Heart left ventricle (tissue), 16 donors: ENCODE data around the gene LRRC1. TPM values are rescaled to one million over a fixed set of nuclear protein-coding genes. Genes with fewer than 3 reads are reported as not detected.

Experiments
- ATAC-seq, 4 donors: fragments of 200-7000 bp; cut with Tn5 transposase; one replicate each; pipeline ENCODE4 v1.9.1; 2020 to 2022; ENCODE audit warnings: moderate library complexity in 4 of 4, mild to moderate bottlenecking in 3 of 4, moderate number of reproducible peaks in 1 of 4
- DNase-seq, 5 donors: peaks; one replicate each; pipeline ENCODE4 v3.0.0-alpha.2; 2020
- H3K27ac ChIP-seq, 12 donors: fragments of 200-600 bp; sonication (generic) in 4 of 12; one replicate each; pipeline versions ENCODE4 v1.5.0 to v1.8.0; 2016 to 2022; ENCODE audit warnings: mild to moderate bottlenecking in 2 of 12
- H3K27me3 ChIP-seq, 9 donors: fragments of 200-600 bp; sonication (generic) in 2 of 9; one replicate each; pipeline versions ENCODE4 v1.5.1 to v1.8.0; 2016 to 2022; ENCODE audit warnings: mild to moderate bottlenecking in 3 of 9
- H3K36me3 ChIP-seq, 9 donors: fragments of 200-600 bp; sonication (generic) in 2 of 9; one replicate each; pipeline versions ENCODE4 v1.5.0 to v1.8.0; 2018 to 2022; ENCODE audit warnings: mild to moderate bottlenecking in 2 of 9
- H3K4me1 ChIP-seq, 12 donors: fragments of 200-600 bp; sonication (generic) in 4 of 12; one replicate each; pipeline versions ENCODE4 v1.5.0 to v1.8.0; 2016 to 2022; ENCODE audit warnings: mild to moderate bottlenecking in 3 of 12
- H3K4me3 ChIP-seq, 12 donors: fragments of 200-600 bp; sonication (generic) in 4 of 12; one replicate each; pipeline versions ENCODE4 v1.5.0 to v1.8.0; 2017 to 2022; ENCODE audit warnings: mild to moderate bottlenecking in 9 of 12, moderate library complexity in 4 of 12
- H3K9me3 ChIP-seq, 12 donors: fragments of 200-600 bp; sonication (generic) in 4 of 12; one replicate each; pipeline versions ENCODE4 v1.5.0 to v1.8.0; 2016 to 2022; ENCODE audit warnings: mild to moderate bottlenecking in 1 of 12
- POLR2A ChIP-seq, 2 donors: fragments of 450-650 bp; IDR thresholded peaks; one replicate each; pipeline ENCODE4 v1.6.1; 2017; ENCODE audit warnings: antibody characterized with exemption in 2 of 2, mild to moderate bottlenecking in 2 of 2, moderate library complexity in 2 of 2
- WGBS, 4 donors: extraction: QIAGEN DNeasy Blood & Tissue Kit in 2 of 4; methylation state at CpG; one replicate each; pipeline versions ENCODE4 v1.1.5 to v1.1.7; 2013 to 2018; 5-methylcytosine and 5-hydroxymethylcytosine counted together
- intact Hi-C, 10 donors: fragments of 100-400 bp; cut with DNase I; formaldehyde crosslinking; loops; one replicate each; pipeline versions ENCODE4 v1.11.1 to v1.14.2; 2022
- polyA plus RNA-seq, 2 donors: library from polyadenylated mRNA; stranded (reverse); fragments of 200-250 nt; gene quantifications; one replicate each; pipeline ENCODE4 v1.2.3, GENCODE V29; 2013
- total RNA-seq, 9 donors: library from RNA; depleted of rRNA in 2 of 9; stranded (reverse); fragments of >200 nt in 2 of 9; fragmentation: NEBNext Ultra II Directional in 3 of 9; extraction: Animal tissue kit (Norgen Biotek cat#: 25700) in 3 of 9; gene quantifications; one replicate each; pipeline versions ENCODE4 v1.1.0 to v1.2.4, GENCODE V29; 2016 to 2023
- TF ChIP-seq, protein P1 (sequence below), 12 donors: fragments of 200-600 bp; sonication (generic) in 4 of 12; IDR thresholded peaks; one replicate each; pipeline versions ENCODE4 v1.5.0 to v1.8.0; 2018 to 2022; ENCODE audit warnings: antibody characterized with exemption in 12 of 12, mild to moderate bottlenecking in 5 of 12
- donor health status: ischemic (EF 13 %, LVEDD 7.1; RV severe dilation, severe dysfunction).
- donor health status: healthy with polysubstance abuse.
- donor health status: DM: no; HTN: yes; CAD: no.
- donor health status: DM: no; HTN: no; CAD: no.
- donor health status: ischemic (EF 25% LVEDD 6.9; RV normal size, moderate dysfunction).
- donor health status: ischemic (EF 25% LVEDD 5.7; RV mildly dilated, moderate dysfunction).
- donor health status: healthy.
- donor health status: DM: yes; HTN: yes; CAD: no.
- donor health status: ischemic (EF 35%, LVEDD 5.7; RV mildly dilated, moderate dysfunction).
- donor health status: nonischemic (EF 11% LVEDD 7.7; RV severe dilation, severe dysfunction).
- donor health status: DM: yes; HTN: yes; CAD: no.
- donor health status: PGD.
- donor health status: ischemic (EF 29% LVEDD 5.4; RV normal size, mild dysfunction).
- donor health status: nonischemic (EF 23%, LVEDD 6.1; RV moderate dilation, normal function).

LRRC1 gene
- total and polyA plus RNA-seq, 11 donors, result 1.2 to 11.2 (median 3.3) TPM

DNA sequence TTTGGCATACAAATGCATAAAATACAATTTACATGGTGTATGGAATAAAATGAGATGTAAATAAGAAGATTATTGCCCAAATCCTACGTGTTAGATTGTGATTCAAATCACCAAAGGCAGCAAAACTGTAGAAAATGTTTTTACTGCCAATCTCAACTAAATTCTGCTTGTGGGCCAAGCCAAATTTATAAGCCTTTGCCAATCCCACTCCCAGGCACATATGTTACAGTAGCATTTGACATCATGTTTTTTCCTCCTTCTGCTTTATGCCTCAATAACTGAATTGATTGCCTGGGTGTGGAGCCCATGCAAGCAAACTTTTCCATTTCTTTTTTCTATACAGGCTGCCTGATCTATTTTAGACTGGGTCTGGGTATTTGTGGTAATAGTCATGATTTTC is 36.3 kb upstream of the LRRC1 start:
- Histone ChIP-seq H3K4me1 (no peaks in the 10 kb centered on the region), H3K27me3 (no peaks in the 10 kb centered on the region), H3K27ac (no peak overlapping the region), H3K4me3 (no peak overlapping the region), H3K36me3 (no peaks in the 10 kb centered on the region), H3K9me3 (no peaks in the 10 kb centered on the region)
- intact Hi-C loops, result no loop called here
- WGBS, 4 donors, result 60 to 79% (median 76%) methylated on average over 1 of the region's 1 CpG
- DNase-seq (no peak), ATAC-seq (no peak)
- TF ChIP-seq, protein P1, sequence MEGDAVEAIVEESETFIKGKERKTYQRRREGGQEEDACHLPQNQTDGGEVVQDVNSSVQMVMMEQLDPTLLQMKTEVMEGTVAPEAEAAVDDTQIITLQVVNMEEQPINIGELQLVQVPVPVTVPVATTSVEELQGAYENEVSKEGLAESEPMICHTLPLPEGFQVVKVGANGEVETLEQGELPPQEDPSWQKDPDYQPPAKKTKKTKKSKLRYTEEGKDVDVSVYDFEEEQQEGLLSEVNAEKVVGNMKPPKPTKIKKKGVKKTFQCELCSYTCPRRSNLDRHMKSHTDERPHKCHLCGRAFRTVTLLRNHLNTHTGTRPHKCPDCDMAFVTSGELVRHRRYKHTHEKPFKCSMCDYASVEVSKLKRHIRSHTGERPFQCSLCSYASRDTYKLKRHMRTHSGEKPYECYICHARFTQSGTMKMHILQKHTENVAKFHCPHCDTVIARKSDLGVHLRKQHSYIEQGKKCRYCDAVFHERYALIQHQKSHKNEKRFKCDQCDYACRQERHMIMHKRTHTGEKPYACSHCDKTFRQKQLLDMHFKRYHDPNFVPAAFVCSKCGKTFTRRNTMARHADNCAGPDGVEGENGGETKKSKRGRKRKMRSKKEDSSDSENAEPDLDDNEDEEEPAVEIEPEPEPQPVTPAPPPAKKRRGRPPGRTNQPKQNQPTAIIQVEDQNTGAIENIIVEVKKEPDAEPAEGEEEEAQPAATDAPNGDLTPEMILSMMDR (IDR thresholded peaks at IDR 0.05), result no peak
- TF ChIP-seq POLR2A (IDR thresholded peaks at IDR 0.05), result no peak

DNA sequence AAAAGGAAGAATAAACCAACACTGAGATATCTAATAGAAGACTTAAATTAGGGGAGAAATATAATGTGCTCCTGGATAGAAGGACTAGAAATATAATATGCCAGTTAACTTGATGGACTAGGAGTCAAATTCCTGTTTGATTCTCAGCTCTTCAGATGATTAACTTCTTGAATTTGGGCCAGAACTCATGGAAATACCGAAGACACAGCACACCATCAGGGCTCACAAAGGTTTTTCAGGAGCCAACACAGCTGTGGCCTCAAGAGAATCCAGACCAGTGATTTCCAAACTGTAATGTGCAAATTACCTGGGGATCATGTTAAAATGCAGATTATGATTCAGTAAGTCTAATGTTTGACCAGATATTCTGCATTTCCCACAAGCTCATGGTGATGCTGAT is 33.8 kb upstream of the LRRC1 start:
- no peaks in the 10 kb centered on the region for H3K36me3 ChIP-seq
- H3K4me1 ChIP-seq, result no peaks in the 10 kb centered on the region
- H3K27ac ChIP-seq, result no peak overlapping the region
- ATAC-seq (no peak), DNase-seq (no peak)
- WGBS, 4 donors, result 39 to 59% (median 56%) methylated on average over 1 of the region's 1 CpG
- no peaks in the 10 kb centered on the region for H3K9me3 ChIP-seq
- no peak for TF ChIP-seq POLR2A (IDR thresholded peaks at IDR 0.05)
- H3K27me3 ChIP-seq, result no peaks in the 10 kb centered on the region
- intact Hi-C loops, result no loop called here
- H3K4me3 ChIP-seq, result no peak overlapping the region

DNA sequence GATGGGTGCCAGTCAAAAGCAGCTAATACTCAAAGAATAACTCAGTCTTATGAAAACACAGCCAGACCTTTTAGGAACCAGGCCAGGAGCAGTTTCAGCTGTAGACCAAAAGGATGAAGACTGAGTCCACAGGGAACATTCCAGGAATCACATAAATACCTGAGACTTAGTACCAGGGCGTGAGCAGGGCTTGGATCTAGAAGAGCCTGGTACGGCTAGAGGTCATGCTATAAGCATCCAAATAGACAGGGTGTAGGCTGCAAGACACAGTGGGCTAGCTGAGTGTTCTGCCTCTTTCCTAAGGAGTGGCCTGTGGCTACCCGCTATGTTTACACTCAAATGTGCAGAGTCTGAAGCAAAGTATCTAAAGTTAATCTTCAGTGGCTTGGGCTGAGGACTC is 29.5 kb upstream of the LRRC1 start:
- 86 to 97% (median 90%) methylated on average over 3 of the region's 3 CpGs for WGBS, 4 donors
- Histone ChIP-seq H3K4me3 (no peak overlapping the region), H3K27ac (no peak overlapping the region), H3K27me3 (no peaks in the 10 kb centered on the region), H3K4me1 (peaks cover 0 to 11% (median 0%) of the 10 kb centered on the region in 12 donors), H3K36me3 (no peaks in the 10 kb centered on the region), H3K9me3 (no peaks in the 10 kb centered on the region)
- intact Hi-C loops, result no loop called here
- ATAC-seq, result no peak
- TF ChIP-seq, protein P1 (IDR thresholded peaks at IDR 0.05), result no peak
- no peak for TF ChIP-seq POLR2A (IDR thresholded peaks at IDR 0.05)
- no peak for DNase-seq

DNA sequence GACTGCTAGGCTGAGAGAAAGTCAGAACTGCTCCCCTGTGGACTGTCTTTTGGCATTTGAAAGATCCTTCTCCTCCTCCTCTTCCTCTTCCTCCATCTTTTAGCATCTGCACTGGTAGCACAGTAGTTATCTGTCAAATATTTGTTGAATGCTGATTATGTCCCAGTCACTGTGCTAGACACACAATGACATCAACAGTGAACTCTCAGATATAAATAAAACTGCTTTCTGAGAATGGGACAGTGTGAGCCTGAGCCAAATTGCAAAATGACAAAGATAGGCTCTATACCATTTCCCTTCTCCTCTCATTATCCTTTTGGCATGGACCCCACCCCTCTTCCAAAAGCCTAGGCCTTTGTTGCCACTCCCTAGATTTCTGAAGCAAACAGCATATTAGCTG is 27.9 kb upstream of the LRRC1 start:
- H3K4me1 ChIP-seq, result peaks cover 0 to 11% (median 1%) of the 10 kb centered on the region in 12 donors
- H3K27ac ChIP-seq, result peak overlapping the region in 3 of 12 donors; percentile 1 to 45 (median 24)
- intact Hi-C loops, result no loop called here
- no peaks in the 10 kb centered on the region for H3K27me3 ChIP-seq
- peak; percentile 70 to 84 (median 78) for ATAC-seq
- TF ChIP-seq, protein P1 (IDR thresholded peaks at IDR 0.05), result no peak
- no peak for TF ChIP-seq POLR2A (IDR thresholded peaks at IDR 0.05)
- H3K4me3 ChIP-seq, result no peak overlapping the region
- H3K36me3 ChIP-seq, result no peaks in the 10 kb centered on the region
- no peaks in the 10 kb centered on the region for H3K9me3 ChIP-seq
- DNase-seq, result no peak

DNA sequence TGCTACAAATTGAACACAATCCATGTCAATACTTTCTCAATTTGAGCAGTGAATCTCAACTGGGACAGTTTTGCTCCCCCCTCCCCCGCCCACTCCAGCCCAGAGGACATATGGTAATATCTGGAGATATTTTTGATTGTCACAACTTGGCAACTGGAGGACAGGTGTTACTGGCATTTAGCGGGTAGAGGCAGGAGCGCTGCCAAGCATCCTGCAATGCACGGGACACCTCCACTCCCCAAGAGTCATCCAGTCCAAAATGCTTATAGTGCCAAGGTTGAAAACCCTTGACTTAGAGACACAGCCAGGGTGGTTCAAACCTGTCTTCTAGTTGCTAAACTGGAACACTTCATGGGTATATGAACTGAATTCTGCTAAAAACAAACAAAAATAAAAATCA is 26.9 kb upstream of the LRRC1 start:
- TF ChIP-seq POLR2A (IDR thresholded peaks at IDR 0.05), result no peak
- TF ChIP-seq, protein P1 (IDR thresholded peaks at IDR 0.05), result no peak
- ATAC-seq (no peak), DNase-seq (no peak)
- Histone ChIP-seq H3K4me1 (peaks cover 0 to 16% (median 1%) of the 10 kb centered on the region in 12 donors), H3K27ac (no peak overlapping the region), H3K4me3 (no peak overlapping the region), H3K9me3 (no peaks in the 10 kb centered on the region), H3K36me3 (no peaks in the 10 kb centered on the region), H3K27me3 (no peaks in the 10 kb centered on the region)
- intact Hi-C loops, result no loop called here
- 67 to 78% (median 71%) methylated on average over 4 of the region's 4 CpGs for WGBS, 4 donors
